GM23248 (cell line): Measurements from ENCODE around the gene HOXA13.

Source experiments
- EZH2 ChIP-seq: fragments of 200-600 bp; sonication (generic); IDR thresholded peaks from 2 replicates; pipeline ENCODE4 v1.6.1; 2018; ENCODE audit warnings: antibody characterized with exemption, mild to moderate bottlenecking; ENCODE audit not compliant: insufficient read depth, poor library complexity, severe bottlenecking
- EZH2phosphoT487 ChIP-seq: fragments of 200-600 bp; sonication (generic); IDR thresholded peaks from 2 replicates; pipeline ENCODE4 v1.6.1; 2018; ENCODE audit warnings: antibody characterized with exemption, moderate library complexity, mild to moderate bottlenecking, low read depth; ENCODE audit not compliant: insufficient read depth

- TF ChIP-seq EZH2: no peak
- no peak for TF ChIP-seq EZH2phosphoT487
Measured at GRCh38 chr7:27161721-27162560, 38.0 kb downstream of the HOXA13 start.
